T47D (cell line): ENCODE data around the gene MTPN.
A peak's percentile ranks its signal among the peaks of the same experiment; 100 is the strongest.

Source experiments
- DNase-seq, 2 experiments: peaks; one replicate each; pipeline versions ENCODE4 v3.0.0 to v3.0.0-alpha.2; 2011 to 2012; ENCODE audit warnings: low read depth in 1 of 2, low spot score in 1 of 2
- JUND ChIP-seq: IDR thresholded peaks from 2 replicates; pipeline ENCODE4 v1.6.1; 2012; ENCODE audit warnings: low read depth
- in situ Hi-C: cut with HindIII; loops from 2 replicates; pipeline ENCODE4 v1.10.0; 2016; ENCODE audit warnings: low sequenced_read_pairs, low pct_unique_long_range_greater_than_20kb

The MTPN gene

DNA sequence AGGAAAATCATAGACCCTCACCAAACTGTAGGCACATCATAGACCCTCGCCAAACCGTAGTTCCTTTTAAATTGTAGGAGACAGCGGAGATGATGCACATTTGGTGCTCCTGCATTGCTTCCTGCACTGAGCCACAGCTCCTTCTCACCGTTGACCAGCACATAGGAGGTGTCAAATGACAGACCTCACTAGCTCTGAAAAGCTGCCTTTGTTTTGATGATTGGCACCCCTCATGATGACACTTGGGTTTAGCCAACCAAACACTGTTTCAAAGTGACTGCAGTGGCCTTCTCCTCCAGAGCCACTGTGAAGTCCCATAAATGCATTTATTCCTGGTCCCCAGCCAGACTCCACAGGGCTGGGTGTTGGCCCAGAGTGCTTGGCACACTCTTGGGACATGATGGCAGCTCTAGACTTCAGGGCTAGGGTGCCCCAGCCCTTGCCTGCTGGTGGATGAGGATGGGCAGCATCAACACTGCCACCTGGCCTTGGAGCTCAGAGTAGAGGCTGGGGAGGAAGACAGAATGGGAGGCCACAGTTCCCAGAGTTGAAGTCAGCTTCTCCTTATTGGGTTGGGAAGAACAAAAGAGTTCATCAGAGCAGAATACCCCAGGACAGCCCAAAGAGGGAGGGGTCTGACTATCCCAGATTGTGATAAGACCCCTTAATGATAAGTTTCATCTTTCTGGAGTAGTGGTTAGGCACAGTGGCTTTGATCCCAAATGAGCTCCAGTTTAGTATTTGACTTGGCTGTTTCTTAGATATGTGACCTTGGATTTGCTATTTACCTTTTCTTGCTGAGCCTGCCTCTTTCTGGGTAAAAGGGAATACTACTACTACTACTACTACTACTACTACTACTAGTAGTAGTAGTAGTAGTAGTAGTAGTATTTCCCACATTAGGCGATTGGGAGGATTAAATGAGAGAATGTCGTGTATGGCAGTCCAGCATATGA lies 75.3 kb downstream of the MTPN start:
- no peak for TF ChIP-seq JUND
- in situ Hi-C loops = no loop called here
- no peak for DNase-seq

DNA sequence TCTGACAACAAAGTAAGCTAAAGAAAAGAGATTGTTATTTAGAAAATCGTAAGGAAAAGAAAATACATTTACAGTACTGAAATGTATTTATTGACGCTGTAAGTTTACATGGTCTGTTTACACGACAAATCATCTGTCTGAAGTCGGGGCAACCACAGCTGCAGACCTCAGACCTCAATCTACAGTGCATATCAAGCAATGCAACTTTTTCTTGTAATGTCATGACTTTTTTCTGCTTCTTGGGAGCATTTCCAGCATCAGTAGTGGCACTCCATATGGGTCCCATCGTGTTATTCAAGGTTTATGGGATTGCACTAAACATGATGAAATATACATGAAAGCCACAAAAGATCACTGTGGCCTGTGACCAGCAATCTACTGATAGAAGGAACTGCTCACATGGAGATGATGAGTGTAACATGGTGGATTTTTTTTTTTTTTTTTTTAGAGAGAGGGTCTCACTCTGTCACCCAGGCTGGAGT lies 77.1 kb downstream of the MTPN start:
- no peak for TF ChIP-seq JUND
- DNase-seq = no peak
- in situ Hi-C loops = no loop called here

DNA sequence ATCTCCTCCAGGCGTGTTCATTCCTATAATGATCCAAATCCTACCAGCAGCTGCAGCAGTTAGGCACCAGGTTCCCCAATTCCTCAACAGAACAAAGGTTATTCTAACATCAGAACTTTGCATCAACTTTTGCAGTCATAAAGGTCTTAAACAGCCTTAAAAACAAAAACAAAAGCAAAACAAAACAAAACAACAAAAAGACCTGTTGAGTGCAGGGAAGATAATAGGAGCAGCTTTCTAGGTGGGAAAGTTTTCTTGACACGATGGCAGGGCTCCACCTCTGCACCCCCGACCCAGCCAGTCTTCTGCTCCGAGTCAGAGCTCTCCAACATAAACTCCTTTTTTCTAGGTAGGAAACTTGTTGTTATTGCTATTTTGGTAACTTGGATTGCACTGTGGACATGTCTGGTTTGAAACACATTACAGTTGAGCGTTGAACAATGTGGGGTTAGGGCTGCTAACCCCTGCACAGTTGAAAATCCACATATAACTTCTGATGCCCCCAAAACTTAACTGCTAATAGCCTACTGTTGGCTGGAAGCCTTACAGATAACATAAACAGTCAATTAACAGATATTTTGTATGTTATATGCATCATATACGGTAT lies 77.6 kb downstream of the MTPN start:
- DNase-seq = no peak
- TF ChIP-seq JUND = no peak
- in situ Hi-C loops = no loop called here

DNA sequence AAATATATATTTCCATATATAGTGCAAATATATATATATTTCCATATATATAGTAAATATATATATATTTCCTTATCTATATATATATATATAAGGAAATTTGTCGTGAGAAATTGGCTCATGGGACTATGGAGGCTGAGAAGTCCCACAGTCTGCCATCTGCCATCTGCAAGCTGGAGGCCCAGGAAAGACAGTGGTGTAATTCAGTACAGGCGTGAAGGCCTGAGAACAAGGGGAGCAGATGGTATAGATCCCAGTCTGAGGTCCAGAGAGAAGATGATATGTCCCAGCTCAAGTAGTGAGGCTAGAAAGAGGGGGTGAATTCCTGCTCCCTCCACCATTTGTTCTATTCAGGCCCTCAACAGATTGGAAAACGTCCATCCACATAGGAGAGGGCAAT lies 78.9 kb downstream of the MTPN start:
- no peak for DNase-seq
- in situ Hi-C loops = no loop called here
- no peak for TF ChIP-seq JUND

DNA sequence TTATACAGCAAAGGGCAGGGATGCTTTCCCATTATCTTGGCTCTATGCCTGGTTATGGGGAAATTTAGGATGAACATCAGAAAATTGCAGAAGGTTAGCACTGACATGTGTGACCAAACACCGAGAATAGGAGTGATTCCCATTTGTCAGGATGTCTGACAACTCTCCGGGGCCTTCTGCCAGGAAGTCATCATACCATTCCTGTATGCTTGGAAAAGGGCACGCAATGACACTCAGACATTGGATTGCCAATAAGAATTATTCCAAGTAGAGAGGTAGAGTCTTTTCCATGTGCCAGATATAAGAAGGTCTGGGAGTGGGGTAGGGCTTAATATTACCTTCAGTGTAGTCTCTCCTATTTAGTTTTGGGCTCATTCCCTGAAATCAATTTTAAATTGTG lies 82.3 kb downstream of the MTPN start:
- in situ Hi-C loops = no loop called here
- no peak for TF ChIP-seq JUND
- no peak for DNase-seq

DNA sequence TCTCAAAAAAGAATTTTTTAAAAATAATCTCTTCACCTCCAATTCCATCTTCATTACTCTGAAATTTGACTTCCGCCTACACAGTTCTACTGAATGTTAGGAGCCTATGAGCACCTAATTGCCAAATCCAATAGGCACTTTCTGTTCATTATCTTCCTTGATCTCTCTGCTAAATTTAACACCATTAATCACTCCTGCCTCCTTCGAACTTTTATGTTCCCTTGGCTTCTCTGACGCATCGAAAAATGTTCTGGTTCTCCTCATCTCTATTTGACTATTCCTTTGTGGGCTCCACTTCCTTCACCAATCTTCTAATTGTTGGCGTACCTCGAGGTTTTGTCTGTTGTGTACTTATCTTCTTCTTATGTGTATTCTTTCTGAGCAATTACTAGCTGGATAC lies 87.3 kb downstream of the MTPN start:
- in situ Hi-C loops = no loop called here
- DNase-seq = no peak
- no peak for TF ChIP-seq JUND

DNA sequence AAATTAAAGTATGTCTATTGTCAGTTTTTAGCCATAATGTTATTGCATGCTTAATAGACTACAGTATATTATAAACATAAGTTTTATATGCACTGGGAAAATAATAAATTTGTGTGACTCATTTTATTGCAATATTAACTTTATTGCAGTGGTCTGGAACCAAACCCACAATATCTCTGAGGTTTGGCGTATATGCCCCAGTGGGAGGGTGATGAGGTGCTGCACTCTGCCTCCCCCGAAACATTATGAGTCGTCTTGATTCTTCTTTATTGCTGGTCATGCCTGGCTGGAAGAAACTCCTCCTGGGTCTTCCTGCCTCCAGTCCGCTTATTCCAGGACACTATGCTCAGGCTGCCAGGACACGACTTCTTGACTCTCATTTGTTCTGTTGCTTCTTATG lies 88.4 kb downstream of the MTPN start:
- in situ Hi-C loops = no loop called here
- DNase-seq = no peak
- TF ChIP-seq JUND = no peak

DNA sequence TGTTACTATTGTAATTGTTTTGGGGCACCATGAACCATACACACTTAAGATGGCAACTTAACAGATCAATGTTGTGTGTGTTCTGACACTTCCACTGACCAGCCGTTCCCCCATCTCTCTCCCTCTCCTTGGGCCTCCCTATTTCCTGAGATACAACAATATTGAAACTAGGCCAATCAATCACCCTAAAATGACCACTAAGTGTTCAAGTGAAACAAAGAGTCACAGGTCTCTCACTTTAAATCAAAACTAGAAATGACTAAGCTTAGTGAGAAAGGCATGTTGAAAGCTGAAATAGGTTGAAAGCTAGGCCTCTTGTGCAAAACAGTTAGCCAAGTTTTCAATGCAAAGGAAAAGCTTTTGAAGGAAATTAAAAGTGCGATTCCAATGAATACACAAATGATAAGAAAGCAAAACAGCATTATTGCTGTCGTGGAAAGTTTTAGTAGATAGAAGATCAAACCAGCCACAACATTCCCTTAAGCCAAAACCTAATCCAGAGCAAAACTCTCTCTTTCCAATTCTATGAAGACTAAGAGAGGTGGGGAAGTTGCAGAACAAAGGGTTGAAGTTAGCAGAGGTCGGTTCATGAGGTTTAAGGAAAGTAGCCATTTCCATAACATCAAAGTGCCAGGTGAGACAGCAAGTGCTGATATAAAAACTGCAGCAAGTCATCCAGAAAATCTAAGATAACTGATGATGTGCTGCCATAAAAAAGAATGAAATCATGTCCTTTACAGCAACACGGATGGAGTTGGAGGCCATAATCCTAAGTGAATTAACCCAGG lies 90.6 kb downstream of the MTPN start:
- no peak for TF ChIP-seq JUND
- no peak for DNase-seq
- in situ Hi-C loops = no loop called here

DNA sequence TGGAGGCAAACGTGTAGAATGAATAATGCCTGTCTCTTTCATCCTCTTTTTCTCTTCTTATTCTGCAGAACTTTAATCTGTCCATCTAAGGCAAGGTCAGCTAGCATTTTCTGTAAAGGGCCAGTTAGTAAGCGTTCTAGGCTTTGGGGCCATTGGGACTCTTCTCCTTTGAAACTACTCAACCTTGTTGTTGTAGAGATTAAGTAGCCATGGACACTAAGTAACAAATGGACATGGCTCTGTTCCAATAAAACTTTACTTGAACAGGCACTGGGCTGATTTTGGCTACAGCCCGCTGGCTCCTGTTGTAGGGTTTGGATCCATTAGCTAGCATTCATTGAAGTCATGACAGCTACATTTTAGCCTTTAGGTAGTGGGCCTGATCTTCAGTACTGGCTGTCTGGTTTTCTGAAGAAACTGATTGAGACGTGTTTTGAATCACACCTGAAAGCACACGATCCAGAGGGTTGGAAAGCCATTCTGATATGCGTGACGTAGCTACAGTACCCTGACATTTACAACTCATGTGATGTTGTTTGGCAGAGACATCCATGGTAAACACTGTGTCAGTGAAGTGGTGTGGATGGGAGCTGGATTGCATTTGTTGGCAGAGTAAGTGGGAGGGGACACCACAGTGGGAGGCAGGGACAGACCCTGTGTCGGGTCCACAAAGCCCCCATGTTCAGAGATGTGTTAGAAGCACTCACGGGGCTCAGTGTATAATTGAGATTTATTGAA lies 92.5 kb downstream of the MTPN start:
- no peak for DNase-seq
- in situ Hi-C loops = no loop called here
- no peak for TF ChIP-seq JUND

DNA sequence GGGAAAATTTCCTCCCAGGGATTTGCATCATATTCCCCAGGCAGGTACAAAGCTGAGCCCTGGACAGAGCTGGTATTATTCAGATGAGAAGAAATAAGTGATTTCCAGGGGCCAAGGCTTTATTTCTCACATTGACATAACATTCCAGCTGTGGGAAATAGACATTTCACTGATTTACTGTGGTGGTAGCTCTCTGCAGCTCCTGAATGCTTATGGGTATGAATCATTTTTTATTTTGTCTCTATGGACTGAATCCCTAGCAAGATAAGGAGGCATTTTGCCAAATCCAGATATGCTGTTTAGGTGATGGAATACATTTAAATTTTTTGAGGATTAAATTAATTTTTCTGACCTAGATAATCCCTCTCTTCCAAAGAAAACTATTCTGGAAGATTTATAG lies 97.9 kb downstream of the MTPN start:
- no peak for DNase-seq
- no peak for TF ChIP-seq JUND
- in situ Hi-C loops = no loop called here

DNA sequence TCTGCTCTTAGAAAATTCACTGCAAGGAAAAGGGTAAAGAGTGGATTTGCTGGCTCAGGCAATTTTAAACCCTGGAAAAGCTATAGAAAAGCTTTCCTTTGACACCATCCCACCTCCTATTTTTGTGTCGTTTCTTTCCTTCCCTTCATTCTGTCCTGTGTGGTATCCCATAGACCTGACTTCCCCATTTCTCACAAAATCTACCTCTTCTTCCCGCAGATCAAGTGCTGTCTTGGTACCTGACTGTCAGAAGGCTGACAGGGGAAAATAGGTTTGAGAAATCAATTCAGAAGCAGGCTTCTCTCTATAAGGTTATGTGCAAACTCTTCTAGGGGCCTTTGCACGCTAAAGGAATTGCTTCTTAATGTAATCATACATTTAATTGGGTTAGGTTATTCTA lies 98.9 kb downstream of the MTPN start:
- DNase-seq = no peak
- TF ChIP-seq JUND = no peak
- in situ Hi-C loops = no loop called here

DNA sequence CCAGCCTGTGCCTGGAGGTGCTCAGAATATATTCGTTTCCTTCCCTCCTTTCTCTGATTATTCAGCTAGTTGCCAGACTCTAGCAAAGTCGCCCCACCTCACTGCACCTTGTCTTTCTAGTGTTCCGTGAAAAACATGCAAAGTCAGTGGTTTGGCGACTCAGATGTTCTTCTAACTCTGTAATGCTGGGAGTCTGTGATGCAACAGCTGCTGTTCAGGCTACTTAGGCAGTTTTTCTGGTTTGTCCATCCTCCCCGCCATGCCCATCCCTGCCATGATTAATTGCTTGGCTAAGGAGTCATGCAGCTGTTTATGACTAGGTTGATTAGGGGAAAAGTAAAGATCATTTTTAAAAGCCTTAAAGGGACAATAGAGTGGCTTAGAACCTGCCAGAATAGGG lies 99.4 kb downstream of the MTPN start:
- in situ Hi-C loops = no loop called here
- DNase-seq = peak; percentile 2 to 66
- TF ChIP-seq JUND = no peak
